ENCODE results near the gene MOB2. TPM values are rescaled to one million over a fixed set of nuclear protein-coding genes. Genes with fewer than 3 reads are reported as not detected.

The MOB2 gene
- total RNA-seq, 3 donors from 2014 or later, result 36.4 to 46.1 (median 37.9) TPM

DNA sequence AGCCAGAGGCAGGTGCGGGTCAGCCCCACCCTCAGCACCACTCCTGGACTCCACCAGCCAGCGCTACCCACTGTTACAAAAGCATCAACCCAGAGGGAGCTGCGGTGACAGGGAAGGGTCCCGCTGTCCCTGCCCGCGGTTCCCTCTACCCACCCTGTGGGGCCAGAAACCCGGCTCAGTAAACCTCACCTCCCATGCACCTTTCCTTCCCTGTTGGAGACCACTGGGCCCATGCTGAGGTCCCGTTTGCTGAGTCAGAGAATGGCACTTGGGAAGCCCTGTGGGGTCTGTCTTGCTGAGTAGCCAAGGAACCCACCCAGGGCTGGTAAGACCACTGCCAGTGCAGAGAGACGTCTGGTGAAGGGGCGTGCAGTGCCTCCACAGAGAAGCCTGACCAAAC is 42.1 kb upstream of the MOB2 start:
- no peaks in the 10 kb centered on the region for H3K9me3 ChIP-seq
- H3K4me1 ChIP-seq, result peaks cover 18 to 20% of the 10 kb centered on the region in 2 donors
- H3K36me3 ChIP-seq, result no peaks in the 10 kb centered on the region
- H3K4me3 ChIP-seq, result no peak overlapping the region
- H3K27me3 ChIP-seq, result no peaks in the 10 kb centered on the region
- no peak for DNase-seq (ENCODE audit: low spot score in 2 of 2)
- no peak overlapping the region for H3K27ac ChIP-seq
- intact Hi-C loops (cut with DNase I; ENCODE audit: low total_unique reads), result no loop called here
- no peak for TF ChIP-seq POLR2A (IDR thresholded peaks at IDR 0.05)
- TF ChIP-seq, protein P1, sequence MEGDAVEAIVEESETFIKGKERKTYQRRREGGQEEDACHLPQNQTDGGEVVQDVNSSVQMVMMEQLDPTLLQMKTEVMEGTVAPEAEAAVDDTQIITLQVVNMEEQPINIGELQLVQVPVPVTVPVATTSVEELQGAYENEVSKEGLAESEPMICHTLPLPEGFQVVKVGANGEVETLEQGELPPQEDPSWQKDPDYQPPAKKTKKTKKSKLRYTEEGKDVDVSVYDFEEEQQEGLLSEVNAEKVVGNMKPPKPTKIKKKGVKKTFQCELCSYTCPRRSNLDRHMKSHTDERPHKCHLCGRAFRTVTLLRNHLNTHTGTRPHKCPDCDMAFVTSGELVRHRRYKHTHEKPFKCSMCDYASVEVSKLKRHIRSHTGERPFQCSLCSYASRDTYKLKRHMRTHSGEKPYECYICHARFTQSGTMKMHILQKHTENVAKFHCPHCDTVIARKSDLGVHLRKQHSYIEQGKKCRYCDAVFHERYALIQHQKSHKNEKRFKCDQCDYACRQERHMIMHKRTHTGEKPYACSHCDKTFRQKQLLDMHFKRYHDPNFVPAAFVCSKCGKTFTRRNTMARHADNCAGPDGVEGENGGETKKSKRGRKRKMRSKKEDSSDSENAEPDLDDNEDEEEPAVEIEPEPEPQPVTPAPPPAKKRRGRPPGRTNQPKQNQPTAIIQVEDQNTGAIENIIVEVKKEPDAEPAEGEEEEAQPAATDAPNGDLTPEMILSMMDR (IDR thresholded peaks at IDR 0.05), result no peak
- TF ChIP-seq POLR2AphosphoS5 (IDR thresholded peaks at IDR 0.05), result no peak

DNA sequence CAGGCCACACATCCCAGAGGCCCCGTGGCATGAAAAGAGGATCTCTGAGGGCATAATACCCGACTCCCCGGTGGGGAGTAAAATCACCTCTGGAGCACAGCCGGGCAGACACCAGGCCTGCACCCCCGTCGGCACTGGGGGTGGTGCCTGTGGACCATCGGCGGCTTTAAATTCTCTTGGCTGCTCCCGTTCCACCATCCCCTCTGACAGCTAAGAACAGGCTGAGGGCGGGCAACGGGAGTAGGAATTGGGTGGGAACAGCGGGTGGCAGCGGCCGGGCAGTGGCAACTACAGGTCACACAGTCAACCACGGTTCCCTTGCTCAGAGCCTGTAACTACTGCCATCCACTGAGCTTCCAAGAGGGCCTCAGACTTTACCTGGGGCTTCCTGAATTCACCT is 40.2 kb upstream of the MOB2 start:
- Histone ChIP-seq H3K4me1 (peaks cover 4 to 10% of the 10 kb centered on the region in 2 donors), H3K36me3 (no peaks in the 10 kb centered on the region), H3K27ac (no peak overlapping the region), H3K27me3 (no peaks in the 10 kb centered on the region), H3K9me3 (no peaks in the 10 kb centered on the region), H3K4me3 (no peak overlapping the region)
- DNase-seq (ENCODE audit: low spot score in 2 of 2), result no peak
- intact Hi-C loops (cut with DNase I; ENCODE audit: low total_unique reads), result no loop called here
- no peak for TF ChIP-seq POLR2AphosphoS5 (IDR thresholded peaks at IDR 0.05)

DNA sequence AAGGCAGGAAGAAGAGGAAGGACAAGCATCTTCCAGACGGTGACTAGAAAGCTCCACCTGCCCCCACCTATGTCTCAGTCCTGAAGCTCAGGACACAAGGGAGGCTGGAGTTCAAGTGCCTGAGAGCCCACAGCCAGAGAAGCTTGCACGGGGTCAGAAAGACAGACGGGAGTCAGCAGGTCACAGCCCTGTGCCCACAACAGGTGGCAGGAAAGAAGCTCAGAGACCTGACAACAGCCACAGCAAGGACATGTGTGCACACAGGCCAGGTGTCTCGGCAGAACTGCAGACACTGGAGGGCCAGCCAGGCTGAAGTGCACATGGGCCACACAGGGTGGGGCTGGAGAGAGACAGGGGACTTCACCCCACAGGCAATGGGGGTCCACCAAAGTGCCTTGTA is 37.2 kb upstream of the MOB2 start:
- intact Hi-C loops (cut with DNase I; ENCODE audit: low total_unique reads), result no loop called here
- DNase-seq (ENCODE audit: low spot score in 2 of 2), result no peak
- Histone ChIP-seq H3K9me3 (no peaks in the 10 kb centered on the region), H3K36me3 (no peaks in the 10 kb centered on the region), H3K4me1 (peaks cover 0 to 4% of the 10 kb centered on the region in 2 donors), H3K4me3 (no peak overlapping the region), H3K27me3 (no peaks in the 10 kb centered on the region), H3K27ac (no peak overlapping the region)
- TF ChIP-seq POLR2AphosphoS5 (IDR thresholded peaks at IDR 0.05) (no peak), POLR2A (IDR thresholded peaks at IDR 0.05) (no peak)
- TF ChIP-seq, protein P1 (IDR thresholded peaks at IDR 0.05), result no peak

DNA sequence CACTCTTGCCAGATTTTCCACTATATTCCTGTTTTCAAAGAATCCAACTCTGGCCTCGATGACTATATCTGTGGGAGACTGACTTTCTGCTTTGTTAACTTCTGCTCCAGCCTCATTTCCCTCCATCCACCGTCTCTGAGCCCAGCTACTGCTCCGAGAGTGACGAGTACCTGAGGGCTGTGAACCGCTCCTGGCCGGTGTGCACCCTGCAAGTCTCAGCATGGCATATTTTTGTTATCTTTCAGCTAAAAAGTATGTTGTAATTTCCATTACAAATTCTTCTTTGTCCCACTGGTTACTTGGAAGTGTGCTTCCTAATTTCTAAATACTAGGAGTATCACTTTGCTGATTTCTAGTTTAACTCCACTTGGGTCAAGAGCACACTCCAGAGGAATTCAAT is 36.5 kb upstream of the MOB2 start:
- no peak for DNase-seq (ENCODE audit: low spot score in 2 of 2)
- Histone ChIP-seq H3K9me3 (no peaks in the 10 kb centered on the region), H3K4me1 (peaks cover 0 to 4% of the 10 kb centered on the region in 2 donors), H3K27ac (no peak overlapping the region), H3K36me3 (no peaks in the 10 kb centered on the region), H3K4me3 (no peak overlapping the region), H3K27me3 (no peaks in the 10 kb centered on the region)
- intact Hi-C loops (cut with DNase I; ENCODE audit: low total_unique reads), result no loop called here
- TF ChIP-seq POLR2A (IDR thresholded peaks at IDR 0.05), result no peak
- no peak for TF ChIP-seq POLR2AphosphoS5 (IDR thresholded peaks at IDR 0.05)
- TF ChIP-seq, protein P1 (IDR thresholded peaks at IDR 0.05), result no peak

DNA sequence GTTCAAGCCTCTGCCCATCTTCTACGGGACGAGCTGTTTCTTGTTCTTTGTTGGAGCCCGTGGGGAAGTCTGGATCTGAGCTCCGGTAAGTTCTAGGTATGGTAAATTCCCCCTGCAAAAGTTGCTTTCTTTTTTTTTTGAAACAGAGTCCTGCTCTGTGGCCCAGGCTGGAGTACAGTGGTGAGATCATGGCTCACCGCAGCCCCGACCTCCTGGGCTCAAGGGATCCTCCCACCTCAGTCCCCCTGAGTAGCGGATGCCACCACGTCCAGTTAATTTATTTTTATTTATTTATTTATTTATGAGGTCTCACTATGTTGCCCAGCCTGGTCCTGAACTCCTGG is 35.5 kb upstream of the MOB2 start:
- peaks cover 0 to 4% of the 10 kb centered on the region in 2 donors for H3K4me1 ChIP-seq
- intact Hi-C loops (cut with DNase I; ENCODE audit: low total_unique reads), result no loop called here

More for the DNA sequence above, 35.5 kb upstream of the MOB2 start:
- Histone ChIP-seq H3K36me3 (no peaks in the 10 kb centered on the region), H3K27ac (no peak overlapping the region), H3K9me3 (no peaks in the 10 kb centered on the region), H3K27me3 (no peaks in the 10 kb centered on the region), H3K4me3 (no peak overlapping the region)
- no peak for DNase-seq (ENCODE audit: low spot score in 2 of 2)
- TF ChIP-seq POLR2A (IDR thresholded peaks at IDR 0.05), result no peak
- no peak for TF ChIP-seq POLR2AphosphoS5 (IDR thresholded peaks at IDR 0.05)
- TF ChIP-seq, protein P1 (IDR thresholded peaks at IDR 0.05), result no peak

Data from breast epithelium (tissue), 4 donors.